ENCODE measurements around the gene PGLYRP3.
A peak's percentile ranks its signal among the peaks of the same experiment; 100 is the strongest.
"Not testable (repeated sequence)": the region's sequence is repeated elsewhere in the genome, so short reads cannot be mapped to it uniquely, and the experiment has no call there.

PGLYRP3 gene

DNA sequence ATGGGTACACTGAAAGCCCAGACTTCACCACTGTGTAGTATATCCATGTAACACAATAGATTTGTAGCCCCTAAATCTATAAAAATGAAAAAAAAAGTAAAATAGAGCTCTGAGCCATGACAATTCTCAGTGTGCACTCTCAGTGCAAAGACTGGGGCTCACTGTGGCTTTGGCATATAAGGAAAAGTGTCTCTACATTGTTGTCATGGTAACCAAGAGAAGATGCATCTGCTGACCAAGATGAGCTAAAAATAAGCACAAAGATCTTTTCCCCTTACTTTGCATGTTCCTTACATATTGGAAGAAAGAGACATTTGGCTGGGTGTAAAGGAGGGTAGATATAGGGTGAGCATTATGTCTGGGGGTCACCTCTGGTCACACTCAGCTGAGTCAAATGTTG is 23.9 kb upstream of the PGLYRP3 start:
- intact Hi-C loops (cut with DNase I), result no loop called here
- DNase-seq, result peak in 2 of 42 donors; percentile 13 to 36

DNA sequence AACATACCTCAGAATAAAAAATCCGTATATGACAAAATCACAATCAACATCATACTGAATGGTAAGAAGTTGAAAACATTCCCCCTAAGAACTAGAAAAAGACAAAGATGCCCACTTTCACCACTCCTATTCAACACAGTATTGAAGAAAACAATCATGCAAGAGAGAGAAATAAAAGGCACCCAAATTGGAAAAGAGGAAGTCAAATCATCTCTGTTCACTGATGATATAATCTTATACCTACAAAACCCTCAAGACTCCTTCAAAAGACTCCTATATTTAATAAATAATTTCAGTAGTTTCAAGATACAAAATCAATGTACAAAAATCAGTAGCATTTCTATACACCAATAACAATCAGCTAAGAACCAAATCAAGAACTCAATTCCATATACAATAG is 21.1 kb upstream of the PGLYRP3 start:
- intact Hi-C loops (cut with DNase I), result no loop called here
- DNase-seq, result no peak

DNA sequence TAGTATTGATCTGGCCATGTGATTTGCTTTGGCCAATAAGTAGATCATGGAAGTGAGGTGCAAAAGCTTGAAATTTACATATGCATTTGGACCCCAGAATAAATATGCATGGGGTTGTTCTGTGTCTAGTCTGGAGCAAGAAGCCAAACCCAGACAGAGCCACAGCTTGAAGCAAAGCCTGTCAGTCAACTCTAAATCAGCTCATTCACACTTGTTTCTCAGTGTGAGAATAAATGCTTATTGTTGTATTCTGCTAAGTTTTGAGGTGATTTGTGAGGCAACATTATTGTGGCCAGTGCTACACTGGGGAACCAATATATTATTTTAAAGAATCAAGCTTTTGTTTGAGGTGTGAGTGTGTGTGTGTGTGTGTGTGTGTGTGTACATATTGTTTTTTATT is 12.2 kb upstream of the PGLYRP3 start:
- intact Hi-C loops (cut with DNase I), result no loop called here
- peak in 3 of 42 donors; percentile 19 to 31 (median 20) for DNase-seq

DNA sequence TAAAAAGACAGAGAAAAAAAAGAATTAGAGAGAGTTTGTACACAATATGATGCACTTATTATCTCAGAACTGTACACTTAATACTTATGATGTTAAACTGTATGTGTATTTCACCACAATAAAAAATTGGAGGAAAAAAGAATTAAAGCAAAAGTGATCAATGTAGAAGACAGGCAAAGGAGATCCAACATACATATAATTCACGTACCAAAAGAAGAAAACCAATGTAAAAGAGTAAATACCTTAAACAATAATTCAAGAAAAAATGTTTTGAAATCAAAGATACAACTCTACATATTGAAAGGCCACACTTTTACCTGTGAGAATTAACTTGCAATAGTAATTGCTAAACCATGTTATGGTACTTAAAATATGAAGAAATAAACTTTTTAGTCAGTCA is 9.8 kb upstream of the PGLYRP3 start:
- no peak for DNase-seq
- intact Hi-C loops (cut with DNase I), result no loop called here

DNA sequence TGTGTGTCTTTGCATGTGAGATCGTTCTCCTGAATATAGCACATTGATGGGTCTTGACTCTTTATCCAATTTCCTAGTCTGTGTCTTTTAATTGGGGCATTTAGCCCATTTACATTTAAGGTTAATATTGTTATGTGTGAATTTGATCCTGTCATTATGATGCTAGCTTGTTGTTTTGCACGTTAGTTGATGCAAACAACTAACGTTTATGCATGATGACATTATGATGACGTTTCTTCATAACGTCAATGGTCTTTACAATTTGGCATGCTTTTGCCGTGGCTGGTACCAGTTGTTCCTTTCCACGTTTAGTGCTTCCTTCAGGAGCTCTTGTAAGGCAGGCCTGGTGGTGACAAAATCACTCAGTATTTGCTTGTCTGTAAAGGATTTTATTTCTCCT is 5.4 kb upstream of the PGLYRP3 start:
- intact Hi-C loops (cut with DNase I); DNase-seq: not testable (repeated sequence)

DNA sequence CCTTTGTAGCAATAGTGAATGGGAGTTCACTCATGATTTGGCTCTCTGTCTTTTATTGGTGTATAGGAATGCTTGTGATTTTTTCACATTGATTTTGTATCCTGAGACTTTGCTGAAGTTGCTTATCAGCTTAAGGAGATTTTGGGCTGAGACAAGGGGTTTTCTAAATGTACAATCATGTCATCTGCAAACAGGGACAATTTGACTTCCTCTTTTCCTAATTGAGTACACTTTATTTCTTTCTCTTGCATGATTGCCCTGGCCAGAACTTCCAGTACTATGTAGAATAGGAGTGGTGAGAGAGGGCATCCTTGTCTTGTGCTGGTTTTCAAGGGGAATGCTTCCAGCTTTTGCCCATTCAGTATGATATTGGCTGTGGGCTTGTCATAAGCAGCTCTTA is 3.3 kb upstream of the PGLYRP3 start:
- intact Hi-C loops (cut with DNase I), result not testable (repeated sequence)

DNA sequence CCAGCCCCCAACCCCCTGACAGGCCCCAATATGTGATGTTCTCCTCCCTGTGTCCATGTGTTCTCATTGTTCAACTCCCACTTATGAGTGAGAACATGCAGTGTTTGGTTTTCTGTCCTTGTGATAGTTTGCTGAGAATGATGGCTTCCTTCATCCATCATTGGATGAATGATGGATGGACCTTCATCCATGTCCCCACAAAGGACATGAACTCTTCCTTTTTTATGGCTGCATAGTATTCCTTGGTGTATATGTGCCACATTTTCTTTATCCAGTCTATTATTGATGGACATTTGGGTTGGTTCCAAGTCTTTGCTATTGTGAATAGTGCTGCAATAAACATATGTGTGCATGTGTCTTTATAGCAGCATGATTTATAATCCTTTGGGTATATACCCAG is 1.6 kb upstream of the PGLYRP3 start:
- DNase-seq; intact Hi-C loops (cut with DNase I): not testable (repeated sequence)

More for the DNA sequence above, 3.3 kb upstream of the PGLYRP3 start:
- DNase-seq, result not testable (repeated sequence)

DNA sequence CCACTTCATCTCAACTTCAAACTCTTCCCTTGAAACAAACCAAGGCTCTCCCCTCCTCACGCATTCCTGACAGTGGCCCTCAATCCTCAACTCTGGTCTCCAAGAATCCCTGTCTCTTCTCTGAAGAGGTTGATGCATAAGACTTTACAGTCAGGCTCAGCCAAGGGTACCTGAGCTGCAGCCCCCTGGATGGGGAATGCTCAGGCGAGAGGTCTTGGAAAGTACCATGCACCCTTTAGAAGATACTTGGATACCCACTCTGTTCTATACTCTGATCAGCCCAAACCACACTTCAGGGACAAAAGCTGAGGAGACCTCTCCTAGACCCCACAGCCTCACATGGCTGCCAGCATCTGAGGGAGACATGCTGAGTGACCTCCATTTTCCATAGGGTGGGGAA is 536 bp upstream of the PGLYRP3 start:
- intact Hi-C loops (cut with DNase I), result no loop called here
- no peak for DNase-seq

DNA sequence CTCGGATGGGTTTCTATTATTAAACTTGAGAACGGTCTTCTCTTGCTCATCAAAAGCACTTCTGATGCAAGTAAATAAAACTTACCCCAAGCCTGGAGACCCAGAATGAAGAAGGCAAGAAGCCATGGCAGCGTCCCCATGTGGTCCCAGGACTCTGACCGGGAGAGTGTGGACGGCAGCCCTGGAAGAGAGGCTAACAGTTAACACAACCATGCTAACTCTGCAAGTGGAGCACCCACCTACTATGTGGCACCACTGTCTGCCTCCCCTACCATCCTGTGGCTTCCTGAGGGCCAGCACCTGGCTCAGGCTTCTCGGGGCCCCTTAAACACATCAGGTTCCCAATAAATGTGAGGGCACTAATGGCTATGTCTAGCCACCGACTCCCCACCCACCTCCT is 2.2 kb downstream of the PGLYRP3 start:
- DNase-seq, result no peak
- intact Hi-C loops (cut with DNase I), result no loop called here

DNA sequence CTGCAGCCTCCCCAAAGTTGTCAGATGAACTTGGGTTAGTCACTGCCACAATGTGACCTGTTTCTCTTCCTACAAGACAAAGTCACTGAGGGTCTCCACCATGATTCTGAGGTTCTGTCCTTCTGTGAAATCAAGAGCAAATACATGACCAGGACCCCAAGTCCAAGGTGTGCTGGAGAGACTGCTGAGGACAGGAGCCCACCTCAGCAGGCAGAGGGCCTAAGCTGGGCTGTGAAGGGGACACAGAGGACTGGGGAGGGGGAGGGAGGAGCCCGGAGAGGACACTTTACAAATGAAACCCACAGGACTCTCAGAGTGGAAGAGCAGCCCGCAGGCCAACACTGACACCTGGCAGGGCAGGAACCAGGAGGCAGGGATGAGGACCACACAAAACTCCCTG is 3.3 kb downstream of the PGLYRP3 start:
- intact Hi-C loops (cut with DNase I), result no loop called here
- DNase-seq, result no peak

DNA sequence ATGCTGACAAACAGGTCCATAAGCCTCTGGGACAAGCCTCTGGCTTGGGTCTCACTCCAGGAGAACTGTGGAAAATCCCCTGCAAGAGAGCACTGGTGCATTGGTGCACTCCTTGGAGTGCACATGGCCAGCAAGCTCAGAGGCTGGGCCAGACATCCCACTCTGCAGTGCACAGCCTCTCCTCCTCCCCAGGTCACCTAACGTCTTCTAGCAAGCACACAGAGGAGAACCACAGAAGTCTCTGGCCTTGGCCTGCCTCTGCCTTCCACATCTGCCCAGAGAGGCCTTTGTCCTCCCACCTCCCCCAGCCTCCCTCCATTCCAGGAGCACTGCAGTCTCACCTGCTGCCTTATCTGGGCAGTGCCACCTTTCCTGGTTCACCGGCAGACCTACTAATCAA is 4.2 kb downstream of the PGLYRP3 start:
- intact Hi-C loops (cut with DNase I), result no loop called here
- DNase-seq, result no peak

DNA sequence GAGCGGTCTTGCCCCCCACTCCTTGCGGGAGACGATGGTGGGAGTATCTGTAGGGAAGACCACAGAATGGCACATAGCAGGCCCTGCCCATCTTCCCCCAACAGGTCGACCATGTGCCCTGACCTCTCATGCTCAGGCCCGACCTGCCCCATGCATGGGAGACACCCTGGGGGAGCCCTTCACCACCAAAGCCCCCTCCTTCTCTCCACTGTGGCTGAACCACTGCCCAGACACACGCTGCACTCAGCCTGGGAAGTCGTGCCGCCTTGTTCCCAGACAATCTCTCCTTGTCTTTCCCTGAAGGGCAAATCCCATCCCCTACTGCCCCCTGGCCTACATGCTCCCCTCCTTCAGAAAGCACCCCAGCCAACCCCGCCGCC is 5.5 kb downstream of the PGLYRP3 start:
- intact Hi-C loops (cut with DNase I), result no loop called here
- no peak for DNase-seq

DNA sequence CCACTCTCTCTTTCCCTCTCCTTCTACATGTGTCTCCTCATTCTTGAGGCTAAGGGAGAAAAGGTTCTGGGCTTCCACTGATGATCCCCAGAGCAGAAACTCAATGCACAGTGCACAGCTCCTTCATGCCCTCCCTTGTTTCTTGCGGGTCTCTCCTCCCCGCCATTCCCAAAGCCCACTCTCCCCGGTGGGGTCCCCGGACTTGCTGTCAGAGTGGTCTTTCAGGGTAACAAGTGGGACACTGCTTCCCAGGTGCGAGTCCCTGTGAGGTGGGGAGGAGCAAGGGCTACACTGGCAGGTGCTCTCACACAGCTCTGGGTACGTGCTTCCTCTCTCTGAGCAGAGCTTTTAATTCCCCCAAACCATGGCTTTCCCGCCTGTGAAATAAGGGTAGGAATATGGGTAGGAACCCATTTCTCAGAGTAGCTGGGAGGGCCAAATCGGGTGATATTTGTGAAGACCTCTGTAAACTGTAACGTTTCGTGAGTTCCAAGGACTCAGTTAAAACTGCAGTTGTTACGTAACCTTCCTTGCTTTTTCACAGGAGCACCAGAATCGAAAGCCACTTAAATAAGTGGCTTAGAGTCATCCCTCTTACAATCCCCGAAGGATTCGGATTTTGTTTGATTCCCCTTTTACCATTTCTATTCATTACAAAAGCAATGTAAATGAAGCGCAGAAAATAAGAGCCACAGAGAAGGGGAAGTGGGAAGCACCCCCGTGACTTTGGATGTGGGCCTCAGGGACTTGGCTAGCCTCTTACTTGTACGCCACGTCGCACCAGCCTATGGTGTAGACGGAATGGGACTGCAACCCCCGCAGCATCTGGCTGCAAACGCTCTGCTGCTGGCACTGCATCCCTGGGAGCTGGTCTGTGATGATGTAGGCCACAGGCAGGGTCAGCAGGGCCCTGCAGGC is 6.2 kb downstream of the PGLYRP3 start:
- intact Hi-C loops (cut with DNase I), result no loop called here
- DNase-seq, result no peak

DNA sequence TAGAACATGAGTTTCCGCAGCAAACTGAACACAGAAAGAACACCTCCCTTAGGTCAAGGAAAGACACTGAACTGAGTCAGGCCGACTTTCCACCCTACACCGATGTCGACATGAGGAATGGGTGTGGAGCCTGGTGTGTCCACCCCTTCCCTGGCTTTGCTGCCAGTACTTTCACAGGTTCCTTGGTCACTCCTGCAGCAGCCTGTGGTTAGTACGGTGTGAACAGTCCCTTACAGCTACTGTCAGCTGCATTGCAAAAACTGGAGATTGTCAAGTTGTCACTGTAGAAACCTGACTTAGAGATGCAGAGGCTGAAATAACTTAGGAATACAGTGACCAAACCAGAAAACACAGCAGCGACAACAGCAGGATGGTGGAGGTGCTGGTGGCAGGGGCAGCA is 7.1 kb downstream of the PGLYRP3 start:
- intact Hi-C loops (cut with DNase I), result no loop called here
- DNase-seq, result no peak

DNA sequence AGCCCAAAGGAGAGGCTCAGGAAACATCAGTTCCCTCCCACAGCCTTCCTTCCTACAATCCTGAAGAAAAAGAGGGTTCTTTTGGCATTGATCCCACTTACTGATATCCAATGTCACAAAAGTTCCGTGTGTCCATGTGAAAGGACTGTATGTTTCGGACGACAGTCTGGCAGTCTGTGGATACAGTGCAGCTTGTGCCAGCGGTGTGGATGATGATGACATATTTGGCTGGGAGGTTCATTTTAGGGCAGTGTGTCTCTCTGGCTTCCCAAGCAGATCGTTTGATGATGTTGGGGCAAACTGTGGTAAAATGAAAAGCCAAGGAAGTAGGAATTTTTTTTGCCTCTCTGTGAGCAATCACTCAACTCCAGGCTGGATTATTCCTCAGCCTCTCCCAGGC is 10.4 kb downstream of the PGLYRP3 start:
- intact Hi-C loops (cut with DNase I), result no loop called here

DNA sequence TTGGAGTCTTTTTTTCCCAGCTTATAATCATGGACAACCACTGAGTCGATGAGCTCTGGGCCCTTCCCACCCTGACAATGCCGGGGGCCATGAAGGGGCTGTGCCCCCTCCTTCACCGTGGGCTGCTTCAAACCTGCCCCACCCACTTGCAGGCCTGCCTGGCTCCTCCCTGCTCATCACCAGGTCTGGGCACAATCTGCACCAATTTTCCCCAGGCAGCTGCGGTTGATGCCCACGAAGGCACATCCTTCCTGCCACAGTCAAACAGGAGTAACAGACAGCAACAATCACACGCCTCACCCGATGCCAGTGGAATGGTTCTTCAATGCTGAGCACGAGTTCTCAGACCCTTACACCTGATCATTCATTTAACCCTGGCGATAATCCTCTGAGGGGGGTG is 18.9 kb downstream of the PGLYRP3 start:
- intact Hi-C loops (cut with DNase I), result no loop called here
- no peak for DNase-seq

More for the DNA sequence above, 10.4 kb downstream of the PGLYRP3 start:
- DNase-seq, result no peak

DNA sequence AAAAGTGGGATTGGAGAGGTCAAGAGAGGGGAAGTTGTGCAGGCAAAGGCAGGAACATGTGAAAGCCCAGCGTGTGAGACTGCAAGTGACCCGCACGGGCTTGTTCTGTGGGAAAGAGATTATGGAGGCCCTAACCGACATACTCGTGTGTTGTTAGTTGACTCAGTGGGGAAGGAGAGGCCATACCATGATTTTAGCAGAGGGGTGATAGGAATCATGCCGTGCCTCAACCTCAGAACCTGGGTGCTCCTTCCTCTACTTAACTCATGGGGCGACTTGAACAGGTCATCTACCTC is 19.3 kb downstream of the PGLYRP3 start:
- no peak for DNase-seq
- intact Hi-C loops (cut with DNase I), result no loop called here

DNA sequence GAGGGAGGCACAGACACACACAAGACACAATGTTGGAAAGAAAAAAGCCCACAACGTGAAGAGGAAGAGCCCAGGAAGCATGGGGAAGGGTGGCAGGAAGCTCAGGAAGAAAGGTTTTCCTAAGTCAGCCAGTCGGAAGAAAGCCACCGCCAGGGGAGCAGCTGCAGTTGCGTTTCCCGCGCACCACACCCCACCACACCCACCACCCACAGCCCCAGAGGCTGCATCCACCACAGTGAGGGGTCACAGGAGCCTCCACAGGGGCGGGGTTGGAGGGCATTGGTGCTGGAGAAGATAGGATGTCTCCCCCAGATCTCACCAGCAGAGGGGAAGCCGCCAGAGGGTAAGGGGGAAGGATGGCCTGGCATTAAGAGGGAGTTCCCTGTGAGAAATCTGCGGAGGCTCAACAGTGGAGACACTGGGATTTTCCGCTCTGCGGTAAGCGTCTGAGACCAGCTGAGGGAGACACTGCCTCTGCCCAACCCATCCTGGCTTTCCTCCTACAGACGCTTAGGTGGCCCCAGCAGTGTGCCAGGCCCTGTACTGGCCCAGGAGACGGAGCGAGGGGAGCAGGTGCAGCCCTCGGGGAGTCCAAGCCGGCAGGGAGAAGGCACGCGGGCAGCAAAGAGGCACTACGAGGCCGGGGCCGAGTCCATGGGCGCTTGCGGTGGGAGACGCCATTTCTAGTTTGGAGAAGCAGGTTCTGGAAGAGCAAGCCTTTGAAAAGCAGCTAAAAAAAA is 19.8 kb downstream of the PGLYRP3 start:
- intact Hi-C loops (cut with DNase I), result no loop called here
- DNase-seq, result no peak

DNA sequence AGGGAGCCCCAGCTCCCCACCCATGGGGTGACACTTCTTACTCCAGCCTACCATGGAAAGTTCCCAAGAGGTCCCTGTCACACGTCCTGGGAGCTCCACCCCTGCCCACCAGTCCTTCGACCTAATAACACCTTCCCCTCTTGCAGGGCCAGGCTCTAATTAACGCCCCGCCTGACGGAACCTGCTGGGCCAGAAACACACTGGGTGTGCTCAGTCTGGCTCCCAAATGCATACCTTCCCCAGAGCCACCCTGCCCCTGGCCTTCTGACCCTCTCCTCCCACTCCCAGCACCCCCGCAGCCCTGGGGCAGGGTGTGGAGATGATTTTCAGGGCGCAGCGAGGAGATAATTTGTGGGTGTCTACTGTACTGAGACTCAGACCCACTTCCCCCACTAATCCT is 20.6 kb downstream of the PGLYRP3 start:
- intact Hi-C loops (cut with DNase I), result no loop called here
- DNase-seq, result no peak

DNA sequence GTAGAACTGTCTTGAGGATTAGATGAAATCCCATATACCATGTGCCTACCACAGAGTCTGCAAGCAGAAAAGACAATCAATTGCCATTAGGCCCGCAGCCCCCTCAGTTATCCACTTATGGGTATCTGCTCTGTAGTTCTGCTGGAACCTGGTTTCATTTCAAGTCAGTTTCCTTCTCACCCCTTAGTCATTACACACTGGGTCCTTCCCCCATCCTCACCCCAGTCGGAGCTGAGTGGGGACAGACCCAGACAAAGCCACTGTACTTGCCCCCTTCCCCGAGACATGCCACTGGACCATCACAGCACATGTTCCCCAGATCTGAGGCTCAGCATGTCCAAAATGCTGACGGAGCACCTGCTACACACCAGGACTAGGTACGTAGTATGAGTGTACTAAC is 21.2 kb downstream of the PGLYRP3 start:
- intact Hi-C loops (cut with DNase I), result no loop called here
- no peak for DNase-seq

All from head of caudate nucleus (tissue), 42 donors.